ENCODE results near the gene CUZD1.

GRCh38 chr10:122786269-122786668, 59.4 kb downstream of the CUZD1 start:
- TF ChIP-seq ARNTL (CRISPR knock-in tag; IDR thresholded peaks at IDR 0.05; ENCODE audit: borderline replicate concordance, low read depth) (no peak), PPARA (CRISPR knock-in tag; IDR thresholded peaks at IDR 0.05; ENCODE audit: borderline replicate concordance) (no peak)
